H4 (cell line): ENCODE results near the gene EPHB3. TPM values are rescaled to one million over a fixed set of nuclear protein-coding genes. Genes with fewer than 3 reads are reported as not detected.
A peak's percentile ranks its signal among the peaks of the same experiment; 100 is the strongest.

Experiments
- DNase-seq: peaks from one replicate; pipeline ENCODE4 v3.0.0-alpha.2; 2015; ENCODE audit warnings: low spot score
- total RNA-seq: library from RNA; depleted of rRNA; stranded (reverse); fragments of >200 nt; shearing (Covaris generic); gene quantifications from 2 replicates; pipeline ENCODE4 v1.2.3, GENCODE V29; 2014; rRNA removed

The EPHB3 gene
- total RNA-seq = 1.0 and 2.0 TPM in 2 replicates

- DNase-seq = peak; percentile 99
These were observed at the start of gene EPHB3 for GRCh38 chr3:184561061-184561912. Gene EPHB3 (plus strand): TSS chr3:184561785. CDS start chr3:184562236, 451 bp downstream.

- DNase-seq = no peak
These were observed 49.0 kb upstream of the EPHB3 start for GRCh38 chr3:184512621-184513020.

GRCh38 chr3:184513276-184514170 lies 48.1 kb upstream of the EPHB3 start:
- peak; percentile 67 for DNase-seq

GRCh38 chr3:184514171-184514490 lies 47.5 kb upstream of the EPHB3 start:
- no peak for DNase-seq

- DNase-seq = peak; percentile 81
These were observed 37.6 kb upstream of the EPHB3 start for GRCh38 chr3:184523825-184524615.

- no peak for DNase-seq
These were observed 36.6 kb upstream of the EPHB3 start for GRCh38 chr3:184524981-184525336.

GRCh38 chr3:184525337-184526087 lies 36.1 kb upstream of the EPHB3 start:
- DNase-seq = no peak

- DNase-seq = no peak
These were observed 35.5 kb upstream of the EPHB3 start for GRCh38 chr3:184526088-184526433.

GRCh38 chr3:184531626-184532280 lies 29.8 kb upstream of the EPHB3 start:
- DNase-seq = no peak

GRCh38 chr3:184532940-184533732 lies 28.4 kb upstream of the EPHB3 start:
- DNase-seq = no peak

GRCh38 chr3:184537885-184538665 lies 23.5 kb upstream of the EPHB3 start:
- DNase-seq = no peak

GRCh38 chr3:184538666-184539431 lies 22.7 kb upstream of the EPHB3 start:
- DNase-seq = peak; percentile 2

- peak; percentile 6 for DNase-seq
These were observed 21.7 kb upstream of the EPHB3 start for GRCh38 chr3:184539801-184540435.

GRCh38 chr3:184540777-184541681 lies 20.6 kb upstream of the EPHB3 start:
- peak; percentile 68 for DNase-seq

GRCh38 chr3:184541886-184542562 lies 19.6 kb upstream of the EPHB3 start:
- peak; percentile 5 for DNase-seq

GRCh38 chr3:184542577-184542976 lies 19.0 kb upstream of the EPHB3 start:
- DNase-seq = no peak
